SIG-M5 treated with dmso at 0.1 percent for 504 hours (cell line): ENCODE results near the gene CRB3.
"Not testable (repeated sequence)": the region's sequence is repeated elsewhere in the genome, so short reads cannot be mapped to it uniquely, and the experiment has no call there.

Experiments
- DNase-seq: peaks from one replicate; lab custom pipeline; 2025; ENCODE audit not compliant: unreplicated experiment; lab: John Stamatoyannopoulos, UW

The CRB3 gene

GRCh38 chr19:6490134-6490533 is 26.1 kb downstream of the CRB3 start:
- no peak for DNase-seq

- DNase-seq, result no peak
Measured at GRCh38 chr19:6491802-6492592, 27.9 kb downstream of the CRB3 start.

- no peak for DNase-seq
Measured at GRCh38 chr19:6494438-6495036, 30.5 kb downstream of the CRB3 start.

- DNase-seq, result no peak
Measured at GRCh38 chr19:6495947-6496346, 31.9 kb downstream of the CRB3 start.

GRCh38 chr19:6498294-6499036 is 34.4 kb downstream of the CRB3 start:
- peak; percentile 90 for DNase-seq

GRCh38 chr19:6499052-6499790 is 35.1 kb downstream of the CRB3 start:
- no peak for DNase-seq

GRCh38 chr19:6500837-6501739 is 37.0 kb downstream of the CRB3 start:
- no peak for DNase-seq

- no peak for DNase-seq
Measured at GRCh38 chr19:6501740-6502648, 37.9 kb downstream of the CRB3 start, which contains the start of gene TUBB4A. TUBB4A (minus strand) TSS chr19:6502309; CDS start chr19:6502212, 97 bp downstream.

- no peak for DNase-seq
Measured at GRCh38 chr19:6503407-6504201, 39.5 kb downstream of the CRB3 start.

- not testable (repeated sequence) for DNase-seq
Measured at GRCh38 chr19:6508028-6508771, 44.1 kb downstream of the CRB3 start.

GRCh38 chr19:6509118-6509971 is 45.3 kb downstream of the CRB3 start:
- DNase-seq, result no peak

- DNase-seq, result no peak
Measured at GRCh38 chr19:6510618-6511017, 46.5 kb downstream of the CRB3 start.

GRCh38 chr19:6514089-6514488 is 50.0 kb downstream of the CRB3 start:
- no peak for DNase-seq

- no peak for DNase-seq
Measured at GRCh38 chr19:6514926-6515544, 51.0 kb downstream of the CRB3 start.

GRCh38 chr19:6516018-6516658 is 52.1 kb downstream of the CRB3 start:
- DNase-seq, result peak; percentile 97
